SU-DHL-6 (cell line): Measurements from ENCODE around the gene DPPA3.

Experiments
- H2AFZ ChIP-seq: fragments of 200-600 bp; sonication (generic); 2 replicates; pipeline ENCODE4 v1.6.1; 2014; ENCODE audit warnings: low read depth, mild to moderate bottlenecking, moderate library complexity, mixed read lengths, antibody characterized with exemption, low read length; ENCODE audit not compliant: severe bottlenecking
- H3F3A ChIP-seq: fragments of 200-600 bp; shearing (Covaris generic); 2 replicates; pipeline ENCODE4 v1.6.0; 2016; ENCODE audit warnings: antibody characterized with exemption, mild to moderate bottlenecking; ENCODE audit not compliant: insufficient read depth
- H3K27ac ChIP-seq: fragments of 200-600 bp; sonication (generic); 2 replicates; pipeline ENCODE4 v1.5.1; 2016; ENCODE audit warnings: low read depth, mild to moderate bottlenecking, low read length, moderate library complexity, mixed read lengths
- H3K27me3 ChIP-seq: fragments of 200-600 bp; sonication (generic), shearing (Covaris generic); 2 replicates; pipeline ENCODE4 v1.6.0; 2014; ENCODE audit warnings: mild to moderate bottlenecking, low read length
- H3K36me3 ChIP-seq: fragments of 200-600 bp; sonication (generic); 2 replicates; pipeline ENCODE4 v1.6.1; 2014; ENCODE audit warnings: mild to moderate bottlenecking, low read length, mixed read lengths
- H3K4me2 ChIP-seq: fragments of 300-600, 200-600 bp; shearing (Covaris generic), sonication (generic); 2 replicates; pipeline ENCODE4 v1.6.0; 2014; ENCODE audit warnings: low read length, low read depth, mild to moderate bottlenecking; ENCODE audit not compliant: poor library complexity, severe bottlenecking
- H3K4me3 ChIP-seq: fragments of 200-600 bp; sonication (generic); 2 replicates; pipeline ENCODE4 v1.5.1; 2014; ENCODE audit warnings: antibody characterized with exemption, low read length, mild to moderate bottlenecking, mixed read lengths; ENCODE audit not compliant: insufficient read depth, poor library complexity, severe bottlenecking
- H3K79me2 ChIP-seq: fragments of 200-600 bp; sonication (generic); 2 replicates; pipeline ENCODE4 v1.6.1; 2014; ENCODE audit warnings: mild to moderate bottlenecking, low read length, moderate library complexity; ENCODE audit not compliant: insufficient read depth
- H3K9ac ChIP-seq: fragments of 200-600 bp; sonication (generic); 2 replicates; pipeline ENCODE4 v1.7.0; 2014; ENCODE audit warnings: mild to moderate bottlenecking, low read length
- H3K9me2 ChIP-seq: fragments of 200-600 bp; sonication (generic); replicated peaks from 2 replicates; pipeline ENCODE4 v1.6.1; 2014; ENCODE audit warnings: low read length; ENCODE audit not compliant: insufficient read depth
- H3K9me3 ChIP-seq: fragments of 200-600 bp; sonication (generic); 2 replicates; pipeline ENCODE4 v1.6.1; 2014; ENCODE audit warnings: low read length, mixed read lengths; ENCODE audit not compliant: insufficient read depth
- H4K20me1 ChIP-seq: fragments of 200-600 bp; sonication (generic); 2 replicates; pipeline ENCODE4 v1.6.1; 2014; ENCODE audit warnings: low read depth, mild to moderate bottlenecking, antibody characterized with exemption, low read length, moderate library complexity, mixed read lengths
- EZH2phosphoT487 ChIP-seq: fragments of 200-600 bp; sonication (generic), shearing (Covaris generic); conservative IDR thresholded peaks from 2 replicates; pipeline ENCODE4 v1.6.1; 2018; ENCODE audit warnings: mild to moderate bottlenecking, antibody characterized with exemption, low read length, moderate library complexity, mixed read lengths
- TF ChIP-seq, protein P1 (sequence below): fragments of 200-600 bp; sonication (generic); IDR thresholded peaks from one replicate; pipeline ENCODE4 v1.5.1; 2017; ENCODE audit warnings: antibody characterized with exemption, mild to moderate bottlenecking, low read length, moderate library complexity; ENCODE audit not compliant: insufficient read depth, poor library complexity, severe bottlenecking

Gene DPPA3

GRCh38 chr12:7693793-7694192 lies 17.4 kb upstream of the DPPA3 start:
- no peak overlapping the region for H3K4me2 ChIP-seq
- no peak for TF ChIP-seq EZH2phosphoT487
- TF ChIP-seq, protein P1, sequence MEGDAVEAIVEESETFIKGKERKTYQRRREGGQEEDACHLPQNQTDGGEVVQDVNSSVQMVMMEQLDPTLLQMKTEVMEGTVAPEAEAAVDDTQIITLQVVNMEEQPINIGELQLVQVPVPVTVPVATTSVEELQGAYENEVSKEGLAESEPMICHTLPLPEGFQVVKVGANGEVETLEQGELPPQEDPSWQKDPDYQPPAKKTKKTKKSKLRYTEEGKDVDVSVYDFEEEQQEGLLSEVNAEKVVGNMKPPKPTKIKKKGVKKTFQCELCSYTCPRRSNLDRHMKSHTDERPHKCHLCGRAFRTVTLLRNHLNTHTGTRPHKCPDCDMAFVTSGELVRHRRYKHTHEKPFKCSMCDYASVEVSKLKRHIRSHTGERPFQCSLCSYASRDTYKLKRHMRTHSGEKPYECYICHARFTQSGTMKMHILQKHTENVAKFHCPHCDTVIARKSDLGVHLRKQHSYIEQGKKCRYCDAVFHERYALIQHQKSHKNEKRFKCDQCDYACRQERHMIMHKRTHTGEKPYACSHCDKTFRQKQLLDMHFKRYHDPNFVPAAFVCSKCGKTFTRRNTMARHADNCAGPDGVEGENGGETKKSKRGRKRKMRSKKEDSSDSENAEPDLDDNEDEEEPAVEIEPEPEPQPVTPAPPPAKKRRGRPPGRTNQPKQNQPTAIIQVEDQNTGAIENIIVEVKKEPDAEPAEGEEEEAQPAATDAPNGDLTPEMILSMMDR: no peak
- no peaks in the 10 kb centered on the region for H3K36me3 ChIP-seq
- H4K20me1 ChIP-seq: no peaks in the 10 kb centered on the region
- H3K27ac ChIP-seq: no peak overlapping the region
- no peak overlapping the region for H3K9ac ChIP-seq
- no peak overlapping the region for H2AFZ ChIP-seq
- H3K27me3 ChIP-seq: no peaks in the 10 kb centered on the region
- no peaks in the 10 kb centered on the region for H3K9me3 ChIP-seq
- H3K4me3 ChIP-seq: no peak overlapping the region
- H3F3A ChIP-seq: no peaks in the 10 kb centered on the region
- no peaks in the 10 kb centered on the region for H3K9me2 ChIP-seq
- H3K79me2 ChIP-seq: no peaks in the 10 kb centered on the region

- H3K79me2 ChIP-seq: no peaks in the 10 kb centered on the region
- no peaks in the 10 kb centered on the region for H3K9me2 ChIP-seq
- H3K9ac ChIP-seq: no peak overlapping the region
- H2AFZ ChIP-seq: no peak overlapping the region
- H3K36me3 ChIP-seq: no peaks in the 10 kb centered on the region
- H3K4me3 ChIP-seq: no peak overlapping the region
- H3F3A ChIP-seq: no peaks in the 10 kb centered on the region
- no peaks in the 10 kb centered on the region for H3K27me3 ChIP-seq
- no peaks in the 10 kb centered on the region for H3K9me3 ChIP-seq
- no peaks in the 10 kb centered on the region for H4K20me1 ChIP-seq
- no peak for TF ChIP-seq EZH2phosphoT487
- TF ChIP-seq, protein P1: no peak
- H3K27ac ChIP-seq: no peak overlapping the region
- H3K4me2 ChIP-seq: no peak overlapping the region
These were observed 16.5 kb upstream of the DPPA3 start for GRCh38 chr12:7694556-7695236.

GRCh38 chr12:7695237-7695560 lies 16.0 kb upstream of the DPPA3 start:
- H2AFZ ChIP-seq: no peak overlapping the region
- no peaks in the 10 kb centered on the region for H3F3A ChIP-seq
- no peaks in the 10 kb centered on the region for H3K27me3 ChIP-seq
- TF ChIP-seq, protein P1: no peak
- no peak for TF ChIP-seq EZH2phosphoT487
- H4K20me1 ChIP-seq: no peaks in the 10 kb centered on the region
- H3K9me2 ChIP-seq: no peaks in the 10 kb centered on the region
- H3K79me2 ChIP-seq: no peaks in the 10 kb centered on the region
- H3K36me3 ChIP-seq: no peaks in the 10 kb centered on the region
- H3K4me2 ChIP-seq: no peak overlapping the region
- no peak overlapping the region for H3K27ac ChIP-seq
- no peaks in the 10 kb centered on the region for H3K9me3 ChIP-seq
- H3K9ac ChIP-seq: no peak overlapping the region
- H3K4me3 ChIP-seq: no peak overlapping the region
